ENCODE measurements around the gene XDH. TPM values are rescaled to one million over a fixed set of nuclear protein-coding genes. Genes with fewer than 3 reads are reported as not detected.

Gene XDH
- total RNA-seq, 2 donors from 2014 or later = not detected

- peaks cover 0 to 11% of the 10 kb centered on the region in 2 donors for H3K4me1 ChIP-seq
- H3K36me3 ChIP-seq = no peaks in the 10 kb centered on the region
- no peaks in the 10 kb centered on the region for H3K9me3 ChIP-seq
- peak overlapping the region in 1 of 2 donors; percentile 51 for H3K27ac ChIP-seq
- TF ChIP-seq CTCF (IDR thresholded peaks at IDR 0.05) = no peak
- no peak overlapping the region for H3K4me3 ChIP-seq
- H3K27me3 ChIP-seq = no peaks in the 10 kb centered on the region
- DNase-seq (ENCODE audit: low spot score) = peak; percentile 61
Measured at GRCh38 chr2:31319406-31320175, 95.0 kb downstream of the XDH start.

- peaks cover 0 to 6% of the 10 kb centered on the region in 2 donors for H3K4me1 ChIP-seq
- no peaks in the 10 kb centered on the region for H3K9me3 ChIP-seq
- peak; percentile 57 for DNase-seq (ENCODE audit: low spot score)
- no peaks in the 10 kb centered on the region for H3K27me3 ChIP-seq
- no peak overlapping the region for H3K4me3 ChIP-seq
- H3K36me3 ChIP-seq = no peaks in the 10 kb centered on the region
- no peak for TF ChIP-seq CTCF (IDR thresholded peaks at IDR 0.05)
- peak overlapping the region in 1 of 2 donors; percentile 51 for H3K27ac ChIP-seq
Measured at GRCh38 chr2:31318361-31319336, 95.9 kb downstream of the XDH start.

DNA sequence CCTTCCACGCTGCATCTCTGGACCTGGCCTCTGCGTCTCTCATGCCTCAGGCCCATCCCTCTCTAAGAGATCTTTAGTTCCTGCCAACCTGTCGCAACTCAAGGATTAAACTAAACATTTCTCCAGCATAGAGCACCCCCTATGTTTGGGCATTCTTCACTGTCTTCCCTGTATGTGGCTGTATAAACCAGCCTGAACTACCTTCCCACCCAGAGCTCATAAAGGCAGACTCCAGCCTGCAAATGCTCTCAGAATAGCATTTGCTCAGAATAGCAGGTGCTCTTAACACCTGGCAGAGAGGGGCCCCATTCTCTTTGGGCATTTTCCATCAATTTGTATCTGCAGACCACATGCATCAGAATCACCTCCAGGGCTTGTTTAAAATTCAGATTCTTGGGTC lies 97.1 kb downstream of the XDH start:
- DNase-seq (ENCODE audit: low spot score) = no peak
- peaks cover 0 to 6% of the 10 kb centered on the region in 2 donors for H3K4me1 ChIP-seq
- TF ChIP-seq CTCF (IDR thresholded peaks at IDR 0.05) = no peak
- H3K27ac ChIP-seq = no peak overlapping the region
- no peaks in the 10 kb centered on the region for H3K36me3 ChIP-seq
- H3K9me3 ChIP-seq = no peaks in the 10 kb centered on the region
- H3K4me3 ChIP-seq = no peak overlapping the region
- no peaks in the 10 kb centered on the region for H3K27me3 ChIP-seq

GRCh38 chr2:31314761-31315160 lies 99.8 kb downstream of the XDH start:
- no peak for TF ChIP-seq CTCF (IDR thresholded peaks at IDR 0.05)
- Histone ChIP-seq H3K27me3 (no peaks in the 10 kb centered on the region), H3K27ac (no peak overlapping the region), H3K4me3 (no peak overlapping the region), H3K4me1 (no peaks in the 10 kb centered on the region), H3K36me3 (no peaks in the 10 kb centered on the region), H3K9me3 (peaks cover 0 to 2% of the 10 kb centered on the region in 2 donors)
- peak; percentile 18 for DNase-seq (ENCODE audit: low spot score)

- no peak for TF ChIP-seq CTCF (IDR thresholded peaks at IDR 0.05)
- DNase-seq (ENCODE audit: low spot score) = no peak
- no peaks in the 10 kb centered on the region for H3K36me3 ChIP-seq
- H3K27ac ChIP-seq = no peak overlapping the region
- H3K4me3 ChIP-seq = no peak overlapping the region
- H3K4me1 ChIP-seq = no peaks in the 10 kb centered on the region
- H3K27me3 ChIP-seq = no peaks in the 10 kb centered on the region
- H3K9me3 ChIP-seq = peaks cover 0 to 5% of the 10 kb centered on the region in 2 donors
Measured at GRCh38 chr2:31312898-31313297, 101.6 kb downstream of the XDH start.
